HG02798 (cell line): Measurements from ENCODE around the gene PACS1.

ENCODE experiments used
- ATAC-seq: cut with Tn5 transposase; IDR thresholded peaks from one replicate; pipeline ENCODE4 v1.9.1; 2021; ENCODE audit warnings: mild to moderate bottlenecking; ENCODE audit not compliant: unreplicated experiment, poor library complexity

Gene PACS1

DNA sequence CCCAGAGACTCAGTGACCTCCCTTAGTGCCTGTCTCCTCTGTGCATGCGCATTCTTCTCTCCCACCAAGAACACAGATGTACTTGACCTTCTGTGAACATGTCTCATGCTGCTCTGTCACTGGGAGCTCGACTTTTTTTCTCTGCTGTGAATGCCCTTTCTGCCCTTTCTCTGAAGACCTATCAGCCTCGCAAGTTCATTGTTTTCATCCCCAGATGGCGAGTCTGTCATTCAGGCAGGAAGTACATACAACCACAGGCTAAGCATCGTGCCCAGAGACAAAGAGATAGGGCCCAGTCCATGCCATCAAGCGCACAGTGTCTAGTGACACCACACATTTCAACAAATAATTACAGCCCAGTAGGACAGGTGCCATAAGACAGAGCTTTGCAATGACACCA is 148.0 kb downstream of the PACS1 start:
- ATAC-seq: no peak

DNA sequence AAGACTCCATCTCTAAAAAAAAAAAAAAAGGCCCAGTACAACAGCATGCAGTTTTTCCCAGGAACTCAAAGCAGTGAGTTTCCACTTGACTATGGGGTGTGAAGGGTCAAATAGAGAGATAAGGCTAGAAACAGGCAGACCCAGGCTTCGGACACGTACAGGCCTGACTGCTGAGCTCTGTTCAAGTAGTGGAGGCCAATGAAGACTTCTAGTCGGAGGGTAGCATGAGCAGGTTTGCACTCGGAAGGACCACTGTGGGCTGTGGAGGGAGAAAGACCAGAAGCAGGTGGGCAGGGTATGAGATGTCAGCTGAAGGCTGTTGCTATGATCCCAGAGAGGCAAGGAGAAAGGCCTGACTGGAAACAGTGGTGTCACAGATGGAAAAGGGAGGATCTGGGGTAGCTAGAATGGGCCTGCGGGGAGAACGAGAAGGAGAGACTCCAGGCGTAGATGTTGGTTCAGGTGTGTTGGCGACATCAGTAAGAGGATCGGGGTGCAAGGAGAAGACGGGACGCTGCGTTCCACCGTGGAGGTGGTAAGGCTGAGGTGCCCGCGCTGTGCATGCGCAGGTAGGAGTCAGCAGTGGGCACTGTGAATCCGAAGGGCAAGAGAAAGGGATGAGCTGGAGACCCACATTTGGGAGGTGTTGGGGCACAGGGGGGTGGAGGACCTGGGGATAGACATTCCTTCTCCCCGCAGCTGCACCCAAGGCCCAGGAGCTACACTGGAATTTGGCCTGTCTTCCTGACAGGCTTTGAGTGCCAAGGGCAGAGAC is 149.0 kb downstream of the PACS1 start:
- ATAC-seq: no peak

DNA sequence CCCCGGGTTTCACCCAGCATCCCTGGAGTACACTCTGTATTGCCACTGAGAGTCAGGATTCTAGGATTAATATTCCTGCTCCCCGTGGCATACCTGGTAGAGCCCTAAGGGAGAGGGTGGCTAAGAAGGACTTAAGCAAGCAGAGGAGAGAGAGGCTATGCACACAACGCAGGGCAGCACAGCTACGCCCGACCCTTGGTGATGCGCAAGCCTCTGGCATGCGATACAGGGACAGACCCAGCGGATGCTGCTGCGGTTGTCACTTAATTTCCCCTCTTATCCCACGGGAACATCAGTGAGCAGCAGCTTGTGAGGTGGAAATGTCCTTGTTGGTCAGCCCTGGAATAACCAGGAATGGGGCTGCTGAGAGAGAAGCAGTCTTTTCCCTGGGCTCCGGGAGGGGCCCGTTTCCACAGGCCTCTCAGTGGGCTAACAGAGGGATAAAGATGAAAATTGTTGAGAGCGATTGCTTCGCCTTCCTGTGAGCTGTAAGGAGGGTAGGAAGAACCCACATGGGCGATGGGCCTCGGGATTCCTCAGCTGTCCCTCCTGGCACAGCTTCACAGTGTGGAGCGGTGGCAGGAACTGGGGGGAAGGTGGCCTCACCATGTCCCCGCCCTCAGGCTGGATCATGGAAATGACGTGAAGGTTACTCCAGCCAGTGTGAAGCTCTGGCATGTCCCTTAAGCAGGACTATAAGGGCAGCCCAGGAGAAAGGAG is 149.9 kb downstream of the PACS1 start:
- ATAC-seq: no peak

DNA sequence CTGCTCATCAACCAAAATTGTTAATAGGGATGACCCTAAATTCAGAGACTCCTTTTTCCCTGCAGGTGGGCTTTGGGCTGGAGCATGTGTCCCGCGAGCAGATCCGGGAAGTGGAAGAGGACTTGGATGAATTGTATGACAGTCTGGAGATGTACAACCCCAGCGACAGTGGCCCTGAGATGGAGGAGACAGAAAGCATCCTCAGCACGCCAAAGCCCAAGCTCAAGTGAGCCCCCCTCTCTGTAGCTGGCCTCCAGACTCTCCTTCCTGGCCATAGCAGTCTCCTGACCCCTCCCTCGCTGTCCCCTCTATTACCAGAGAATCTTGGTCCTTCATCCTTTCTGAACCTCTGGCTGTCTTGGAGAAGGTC is 150.5 kb downstream of the PACS1 start:
- ATAC-seq: no peak

DNA sequence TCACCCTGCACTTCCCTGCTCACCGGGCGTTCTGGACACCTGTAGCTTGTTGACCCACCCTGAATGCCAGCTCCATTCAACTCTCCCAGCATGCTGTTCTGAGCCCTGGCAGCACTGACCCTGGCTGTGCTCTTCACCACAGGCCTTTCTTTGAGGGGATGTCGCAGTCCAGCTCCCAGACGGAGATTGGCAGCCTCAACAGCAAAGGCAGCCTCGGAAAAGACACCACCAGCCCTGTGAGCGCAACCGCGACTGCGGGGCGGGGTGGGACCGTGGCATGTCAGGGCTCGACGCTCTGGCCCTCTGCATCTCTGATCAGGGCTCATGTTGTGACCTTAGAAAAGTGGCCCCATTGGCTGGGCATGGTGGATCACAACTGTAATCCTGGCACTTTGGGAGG is 150.9 kb downstream of the PACS1 start:
- ATAC-seq: no peak

DNA sequence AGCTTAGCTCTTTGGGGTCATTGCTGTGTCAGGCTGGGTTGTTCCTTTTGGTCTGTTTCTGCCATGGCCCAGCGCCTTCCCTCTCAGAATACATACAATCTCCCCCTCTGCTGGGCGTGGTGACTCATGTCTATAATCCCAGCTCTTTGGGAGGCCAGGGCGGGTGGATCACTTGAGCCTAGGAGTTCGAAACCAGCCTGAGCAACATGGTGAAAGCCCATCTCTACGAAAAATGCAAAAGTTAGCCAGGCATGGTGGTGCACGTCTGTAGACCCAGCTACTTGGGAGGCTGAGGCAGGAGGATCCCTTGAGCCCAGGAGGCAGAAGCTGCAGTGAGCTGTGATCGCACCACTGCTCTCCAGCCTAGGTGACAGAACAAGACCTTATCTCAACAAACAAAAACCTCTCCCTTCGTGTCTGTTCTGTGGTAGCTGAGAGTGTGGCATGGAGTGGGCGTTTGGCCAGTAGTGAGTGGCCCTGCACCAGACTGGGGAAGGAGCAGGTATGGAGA is 151.7 kb downstream of the PACS1 start:
- ATAC-seq: no peak

DNA sequence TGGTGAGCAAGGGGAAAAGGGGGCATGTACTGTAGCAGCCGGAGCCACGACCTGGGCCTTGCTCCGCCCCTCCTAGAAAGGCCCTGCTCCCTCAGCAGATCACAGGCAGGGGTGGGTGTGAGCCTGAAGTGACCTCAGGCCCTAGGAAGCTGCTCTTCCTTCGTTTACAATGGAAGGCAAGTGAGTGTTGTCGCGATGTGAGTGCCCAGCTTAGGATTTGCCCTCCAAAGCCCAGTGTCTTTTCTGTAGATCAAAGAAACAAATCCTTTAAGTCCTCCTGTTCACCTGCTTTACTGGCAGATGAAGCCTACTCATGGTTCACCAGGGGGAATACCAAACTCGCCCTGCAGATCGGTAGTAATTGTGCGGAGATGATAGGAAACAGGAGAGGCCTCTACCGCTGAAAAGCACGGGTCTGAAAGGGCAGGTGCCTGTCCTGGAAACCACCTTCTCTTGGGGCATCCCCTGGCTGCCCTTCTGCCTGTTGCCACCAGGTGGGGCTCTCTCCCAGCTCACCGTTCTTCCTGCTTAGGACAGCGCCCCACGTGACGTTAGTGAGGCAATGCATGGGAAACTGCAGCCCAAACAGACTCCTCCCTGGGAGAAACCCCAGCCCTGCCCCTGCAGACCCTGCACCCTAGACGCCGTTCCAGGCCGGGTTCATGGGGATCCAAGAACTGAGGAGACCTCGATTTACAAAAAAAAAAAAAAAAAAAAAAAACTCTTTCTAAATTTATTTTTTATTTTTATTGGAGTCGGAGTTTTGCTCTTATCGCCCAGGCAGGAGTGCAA is 152.5 kb downstream of the PACS1 start:
- ATAC-seq: peak; percentile 90

DNA sequence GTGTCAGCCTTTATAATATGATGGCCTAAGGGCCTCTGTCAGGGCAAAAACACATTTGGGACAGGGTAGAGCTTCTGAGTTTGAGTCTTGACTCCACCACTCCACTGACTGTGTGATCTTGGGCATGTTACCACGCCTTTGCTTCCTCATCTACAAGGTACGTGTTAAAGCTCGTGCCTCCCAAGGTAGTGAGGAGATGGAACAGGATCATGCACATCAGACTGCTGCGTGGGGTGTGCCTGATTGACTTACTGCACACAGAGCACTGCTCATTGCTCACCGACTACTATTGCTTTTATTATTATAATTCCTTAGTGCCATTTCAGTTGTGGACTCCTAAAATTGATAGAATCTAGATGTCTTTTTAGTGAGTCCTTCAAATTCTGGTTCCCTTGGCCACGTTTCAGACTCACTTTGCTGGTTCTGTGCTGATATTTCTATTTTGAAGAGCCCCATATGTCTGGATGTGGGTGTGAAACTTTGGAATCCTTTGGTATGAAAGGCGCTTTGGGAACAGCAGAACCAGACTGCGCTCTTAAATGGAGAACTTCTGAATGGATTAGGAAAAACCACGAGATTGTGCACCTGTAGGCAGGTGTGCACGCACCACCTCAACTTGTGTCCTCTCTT is 154.3 kb downstream of the PACS1 start:
- no peak for ATAC-seq

DNA sequence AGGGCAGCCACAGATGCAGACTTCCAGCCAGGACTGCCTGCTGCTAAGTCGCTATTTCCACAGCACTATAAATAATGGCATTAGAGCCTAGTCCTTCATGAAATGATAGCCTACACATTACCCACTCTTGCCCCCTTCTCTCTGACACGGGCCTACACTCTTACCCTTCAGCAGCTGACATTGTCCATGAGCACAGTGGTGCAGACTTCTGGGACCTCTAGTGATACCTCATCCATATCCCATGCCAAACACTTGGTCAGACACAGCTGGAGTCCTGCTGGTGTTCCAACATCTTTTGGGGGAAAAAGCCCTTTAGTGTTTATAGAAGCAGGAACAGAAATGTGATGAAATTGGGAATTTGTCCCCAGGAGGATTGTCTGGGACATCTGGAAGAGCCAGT is 155.0 kb downstream of the PACS1 start:
- no peak for ATAC-seq

DNA sequence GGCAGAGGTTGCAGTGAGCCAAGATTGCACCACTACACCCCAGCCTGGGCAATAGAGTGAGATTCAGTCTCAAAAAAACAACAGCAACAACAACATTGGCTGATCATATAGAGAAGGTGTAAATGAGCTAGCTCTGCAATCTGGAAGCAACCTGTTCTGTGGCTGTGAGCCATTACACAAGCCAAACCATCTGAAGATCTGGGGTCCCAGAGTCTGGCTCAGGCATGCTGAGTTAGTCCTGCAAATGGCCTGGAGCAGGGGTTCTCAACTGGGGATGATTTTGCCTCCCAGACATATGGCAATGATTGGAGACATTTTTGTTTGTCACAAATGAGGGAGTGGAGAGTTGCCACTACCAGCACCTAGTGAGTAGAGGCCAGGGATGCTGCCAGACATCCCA is 156.0 kb downstream of the PACS1 start:
- ATAC-seq: no peak

DNA sequence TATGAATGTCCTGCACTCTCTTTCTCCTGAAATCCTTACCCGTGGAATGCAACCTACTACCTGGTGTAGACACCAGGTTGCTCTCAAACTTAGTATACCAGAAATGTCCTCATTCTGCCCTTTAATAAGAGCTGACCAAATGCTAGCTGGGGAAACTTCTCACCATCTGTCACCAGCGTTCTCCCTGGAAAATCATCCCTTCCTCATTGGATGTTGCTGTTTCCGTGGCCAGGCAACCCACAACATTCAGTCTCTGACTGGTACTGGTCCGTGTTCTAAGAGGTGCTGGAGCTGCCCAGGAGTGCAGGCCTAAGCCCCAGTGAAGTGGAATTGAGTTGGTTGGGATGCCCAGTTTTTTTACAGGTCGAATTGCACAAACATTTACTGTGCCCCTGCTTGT is 157.6 kb downstream of the PACS1 start:
- no peak for ATAC-seq

DNA sequence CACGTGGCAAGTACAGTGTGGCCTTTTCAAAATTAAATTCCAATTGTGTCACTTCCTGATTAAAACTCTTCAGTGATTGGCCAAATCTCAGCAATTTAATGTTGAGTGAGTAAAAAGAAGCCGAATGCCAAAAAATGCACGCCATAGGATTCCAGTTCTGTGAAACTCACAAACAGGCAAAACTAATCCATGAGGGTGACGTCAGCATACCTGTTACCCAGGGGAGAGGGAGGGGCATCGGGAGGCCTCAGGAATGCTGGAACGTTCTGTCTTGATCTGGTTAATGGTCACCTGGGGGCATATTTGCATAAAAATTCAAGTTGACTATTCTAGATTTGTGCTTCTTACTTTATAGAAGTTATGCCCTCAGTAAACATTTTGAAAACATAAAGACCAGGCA is 158.4 kb downstream of the PACS1 start:
- ATAC-seq: no peak

DNA sequence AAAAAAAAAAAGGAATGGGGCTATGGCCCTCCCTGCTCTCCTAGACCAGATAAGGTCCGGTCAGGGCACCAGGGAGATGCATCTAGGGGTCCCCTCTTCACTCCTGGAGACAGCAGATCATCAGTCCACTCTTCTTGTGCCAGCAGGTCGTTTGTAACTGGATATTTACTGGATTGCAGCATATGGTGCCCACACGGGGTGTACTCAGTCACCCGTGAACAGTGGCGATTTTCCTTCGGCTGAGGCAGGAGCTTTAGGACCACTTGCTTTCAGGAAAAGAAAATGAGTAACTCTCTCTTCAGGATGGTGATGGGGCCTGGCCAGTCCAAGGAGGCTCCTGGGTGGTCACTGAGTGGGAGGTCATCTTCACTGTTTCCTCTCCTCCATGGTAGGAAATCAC is 160.1 kb downstream of the PACS1 start:
- no peak for ATAC-seq

DNA sequence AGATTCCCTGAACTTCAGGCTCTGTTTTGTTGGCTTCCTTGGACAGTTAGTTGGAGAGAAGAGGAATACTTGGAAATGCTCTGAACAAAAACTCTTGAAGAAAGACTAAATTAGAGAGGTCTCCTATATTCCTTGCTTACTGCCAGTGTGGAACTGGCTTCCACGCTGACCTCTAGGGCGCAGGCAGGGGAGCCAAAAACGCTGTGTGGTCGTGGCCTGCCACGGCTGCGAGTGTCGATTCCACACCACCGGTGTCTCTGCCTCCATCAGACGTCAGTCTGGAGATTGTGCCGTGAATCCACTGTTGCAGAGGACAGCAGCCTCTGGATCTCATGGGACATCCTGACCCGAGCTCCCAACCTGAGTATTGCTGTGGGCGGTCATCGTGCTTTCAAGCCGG is 160.9 kb downstream of the PACS1 start:
- no peak for ATAC-seq

DNA sequence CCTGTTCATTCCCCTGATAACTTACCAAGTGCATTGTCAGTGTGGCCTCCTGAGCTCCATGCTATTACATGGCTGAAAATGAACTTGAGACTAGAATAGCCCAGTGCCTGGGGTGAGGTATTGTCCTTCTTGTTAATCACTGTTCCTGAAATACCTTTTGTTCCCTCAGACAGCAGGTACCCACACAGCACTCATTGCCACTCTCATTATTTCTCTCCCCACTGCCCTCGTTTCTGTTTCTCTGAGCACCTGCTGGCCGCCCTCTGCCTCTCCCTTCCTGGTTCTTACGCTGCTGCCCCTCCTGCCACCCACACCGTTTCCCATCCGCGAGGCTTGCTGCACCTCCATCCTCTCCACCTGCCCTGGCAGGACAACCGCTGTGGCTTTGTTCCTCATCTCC is 161.5 kb downstream of the PACS1 start:
- ATAC-seq: no peak

DNA sequence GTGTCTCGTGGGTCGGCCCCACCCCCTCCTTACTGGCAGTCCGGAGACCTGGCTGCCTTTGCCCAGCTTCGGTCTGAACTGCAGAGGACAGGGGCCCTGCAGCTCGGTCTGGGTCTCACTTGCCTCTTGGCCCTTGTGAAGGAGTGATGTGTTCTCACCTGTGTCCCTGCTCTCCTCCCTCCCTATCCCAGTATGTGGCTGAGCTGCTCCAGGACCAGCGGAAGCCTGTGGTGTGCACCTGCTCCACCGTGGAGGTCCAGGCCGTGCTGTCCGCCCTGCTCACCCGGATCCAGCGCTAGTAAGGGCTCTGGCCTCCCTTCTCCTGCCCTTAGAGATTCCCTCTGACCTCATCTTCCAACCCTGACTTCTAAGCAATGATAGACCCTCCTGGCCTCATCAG is 162.7 kb downstream of the PACS1 start:
- no peak for ATAC-seq

DNA sequence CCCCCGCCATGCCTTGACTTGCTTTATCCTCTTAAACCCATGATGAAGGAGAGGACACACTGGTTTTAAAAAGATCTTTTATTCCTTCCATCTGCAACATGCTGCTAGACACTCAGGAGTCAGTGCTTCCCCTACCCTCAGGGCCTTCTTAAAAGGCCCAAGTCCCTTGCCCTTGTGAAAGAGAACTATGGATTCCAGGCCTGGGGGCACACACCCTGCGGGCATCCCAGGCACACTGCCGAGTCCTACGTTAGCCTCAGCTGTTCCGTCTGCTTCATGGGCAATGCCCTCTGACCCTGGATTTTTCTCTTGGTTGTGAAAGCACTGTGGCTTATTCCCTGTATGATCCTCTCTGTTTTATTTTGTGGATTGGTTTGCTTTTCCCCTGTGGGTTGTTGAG is 163.2 kb downstream of the PACS1 start:
- no peak for ATAC-seq

DNA sequence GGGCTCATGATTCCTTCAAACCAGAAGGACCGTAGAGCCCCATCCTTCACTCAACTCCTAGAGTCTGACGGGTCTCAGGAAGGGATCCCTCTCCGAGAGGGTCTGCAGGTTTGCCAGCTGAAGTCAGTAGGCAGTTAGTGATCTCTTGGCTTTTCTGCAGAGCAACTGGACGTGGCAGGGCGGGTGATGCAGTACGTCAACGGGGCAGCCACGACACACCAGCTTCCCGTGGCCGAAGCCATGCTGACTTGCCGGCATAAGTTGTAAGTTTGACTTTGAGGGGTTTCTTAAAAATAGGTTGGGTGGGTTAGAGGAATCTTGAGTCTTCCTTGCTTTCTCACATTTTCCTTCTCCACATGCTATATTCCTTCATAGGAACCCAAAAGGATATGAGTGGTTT is 165.1 kb downstream of the PACS1 start:
- ATAC-seq: no peak

DNA sequence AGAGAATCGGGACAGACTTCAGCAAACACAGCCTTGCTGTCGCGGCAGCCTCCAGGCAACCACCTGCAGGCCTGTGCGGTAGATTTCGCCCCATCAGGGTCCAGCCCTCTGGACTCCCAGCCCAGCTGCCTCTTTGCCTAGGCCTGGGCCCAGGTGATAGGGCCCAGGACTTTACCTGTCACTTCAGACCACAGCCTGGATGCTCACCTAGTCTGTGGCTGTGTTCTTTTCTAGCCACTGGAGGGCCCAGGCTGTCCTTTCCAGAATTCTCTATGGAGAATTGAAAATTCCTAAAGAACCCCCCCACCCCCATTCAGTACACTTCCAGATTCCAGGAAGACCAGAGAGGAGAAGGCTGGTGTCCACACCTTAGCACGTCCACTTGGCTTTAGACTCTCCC is 167.8 kb downstream of the PACS1 start:
- ATAC-seq: no peak

DNA sequence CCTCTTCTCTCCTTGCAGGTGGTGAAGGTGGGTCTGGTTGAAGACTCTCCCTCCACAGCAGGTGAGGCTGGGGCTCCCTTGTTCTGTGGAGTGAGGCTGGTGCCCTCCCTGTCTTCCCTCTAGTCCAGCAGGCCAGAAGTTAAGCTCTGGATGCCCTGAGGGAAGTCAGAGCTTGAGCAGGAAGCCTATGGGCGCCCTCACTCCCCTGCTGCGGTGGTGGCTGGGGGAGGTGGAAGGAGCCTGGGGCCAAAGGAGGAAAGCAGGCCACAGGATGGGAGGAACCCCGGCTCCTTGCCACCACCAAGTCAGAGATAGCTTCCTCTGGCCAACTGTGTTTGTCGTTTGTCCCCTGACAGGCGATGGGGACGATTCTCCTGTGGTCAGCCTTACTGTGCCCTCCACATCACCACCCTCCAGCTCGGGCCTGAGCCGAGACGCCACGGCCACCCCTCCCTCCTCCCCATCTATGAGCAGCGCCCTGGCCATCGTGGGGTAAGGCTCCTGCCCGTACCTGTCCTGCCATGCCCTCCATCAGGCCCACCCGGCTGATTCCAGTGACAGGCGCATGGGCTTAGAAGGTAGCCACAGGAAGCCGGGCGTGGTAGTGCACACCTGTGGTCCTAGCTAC is 168.8 kb downstream of the PACS1 start:
- ATAC-seq: no peak
